ENCODE data around the gene TTLL4. TPM values are rescaled to one million over a fixed set of nuclear protein-coding genes. Genes with fewer than 3 reads are reported as not detected.

TTLL4 gene
- total RNA-seq, 1 donor from 2014 or later: 30.0 TPM

GRCh38 chr2:218745559-218746469 is 35.2 kb downstream of the TTLL4 start:
- no peak for ATAC-seq
- DNase-seq: no peak

GRCh38 chr2:218746470-218746795 is 35.8 kb downstream of the TTLL4 start:
- H3K4me1 ChIP-seq: peaks cover 5% of the 10 kb centered on the region
- ATAC-seq (no peak), DNase-seq (no peak)
- no peaks in the 10 kb centered on the region for H3K9me3 ChIP-seq
- no peaks in the 10 kb centered on the region for H3K27me3 ChIP-seq (ENCODE audit: low read depth)
- no peak overlapping the region for H3K4me3 ChIP-seq
- intact Hi-C loops (cut with DNase I): no loop called here
- TF ChIP-seq, protein P1, sequence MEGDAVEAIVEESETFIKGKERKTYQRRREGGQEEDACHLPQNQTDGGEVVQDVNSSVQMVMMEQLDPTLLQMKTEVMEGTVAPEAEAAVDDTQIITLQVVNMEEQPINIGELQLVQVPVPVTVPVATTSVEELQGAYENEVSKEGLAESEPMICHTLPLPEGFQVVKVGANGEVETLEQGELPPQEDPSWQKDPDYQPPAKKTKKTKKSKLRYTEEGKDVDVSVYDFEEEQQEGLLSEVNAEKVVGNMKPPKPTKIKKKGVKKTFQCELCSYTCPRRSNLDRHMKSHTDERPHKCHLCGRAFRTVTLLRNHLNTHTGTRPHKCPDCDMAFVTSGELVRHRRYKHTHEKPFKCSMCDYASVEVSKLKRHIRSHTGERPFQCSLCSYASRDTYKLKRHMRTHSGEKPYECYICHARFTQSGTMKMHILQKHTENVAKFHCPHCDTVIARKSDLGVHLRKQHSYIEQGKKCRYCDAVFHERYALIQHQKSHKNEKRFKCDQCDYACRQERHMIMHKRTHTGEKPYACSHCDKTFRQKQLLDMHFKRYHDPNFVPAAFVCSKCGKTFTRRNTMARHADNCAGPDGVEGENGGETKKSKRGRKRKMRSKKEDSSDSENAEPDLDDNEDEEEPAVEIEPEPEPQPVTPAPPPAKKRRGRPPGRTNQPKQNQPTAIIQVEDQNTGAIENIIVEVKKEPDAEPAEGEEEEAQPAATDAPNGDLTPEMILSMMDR (IDR thresholded peaks at IDR 0.05): no peak
- H3K36me3 ChIP-seq: peaks cover 65% of the 10 kb centered on the region
- H3K27ac ChIP-seq: no peak overlapping the region

More at GRCh38 chr2:218745559-218746469, 35.2 kb downstream of the TTLL4 start:
- Histone ChIP-seq H3K27ac (no peak overlapping the region), H3K4me1 (peaks cover 5% of the 10 kb centered on the region), H3K27me3 (ENCODE audit: low read depth) (no peaks in the 10 kb centered on the region), H3K4me3 (no peak overlapping the region), H3K9me3 (no peaks in the 10 kb centered on the region), H3K36me3 (peaks cover 65% of the 10 kb centered on the region)
- TF ChIP-seq, protein P1 (IDR thresholded peaks at IDR 0.05): no peak
- intact Hi-C loops (cut with DNase I): no loop called here

DNA sequence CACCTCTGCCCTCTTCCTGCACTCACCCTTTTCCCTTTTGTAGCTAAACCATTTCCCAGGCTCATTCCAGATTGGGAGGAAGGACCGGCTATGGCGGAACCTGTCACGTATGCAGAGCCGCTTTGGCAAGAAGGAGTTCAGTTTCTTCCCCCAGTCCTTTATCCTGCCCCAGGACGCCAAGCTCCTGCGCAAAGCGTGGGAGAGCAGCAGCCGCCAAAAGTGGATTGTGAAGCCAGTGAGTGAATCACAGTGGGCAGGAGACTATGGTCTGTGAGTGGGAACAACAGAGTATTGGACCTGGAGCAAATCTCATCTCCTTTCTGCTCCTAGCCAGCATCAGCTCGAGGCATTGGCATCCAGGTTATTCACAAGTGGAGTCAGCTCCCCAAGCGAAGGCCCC is 36.3 kb downstream of the TTLL4 start:
- Histone ChIP-seq H3K27ac (no peak overlapping the region), H3K36me3 (peaks cover 69% of the 10 kb centered on the region), H3K27me3 (ENCODE audit: low read depth) (no peaks in the 10 kb centered on the region), H3K4me3 (no peak overlapping the region), H3K9me3 (no peaks in the 10 kb centered on the region), H3K4me1 (peaks cover 5% of the 10 kb centered on the region)
- TF ChIP-seq, protein P1 (IDR thresholded peaks at IDR 0.05): no peak
- DNase-seq: no peak
- intact Hi-C loops (cut with DNase I): no loop called here
- ATAC-seq: no peak

DNA sequence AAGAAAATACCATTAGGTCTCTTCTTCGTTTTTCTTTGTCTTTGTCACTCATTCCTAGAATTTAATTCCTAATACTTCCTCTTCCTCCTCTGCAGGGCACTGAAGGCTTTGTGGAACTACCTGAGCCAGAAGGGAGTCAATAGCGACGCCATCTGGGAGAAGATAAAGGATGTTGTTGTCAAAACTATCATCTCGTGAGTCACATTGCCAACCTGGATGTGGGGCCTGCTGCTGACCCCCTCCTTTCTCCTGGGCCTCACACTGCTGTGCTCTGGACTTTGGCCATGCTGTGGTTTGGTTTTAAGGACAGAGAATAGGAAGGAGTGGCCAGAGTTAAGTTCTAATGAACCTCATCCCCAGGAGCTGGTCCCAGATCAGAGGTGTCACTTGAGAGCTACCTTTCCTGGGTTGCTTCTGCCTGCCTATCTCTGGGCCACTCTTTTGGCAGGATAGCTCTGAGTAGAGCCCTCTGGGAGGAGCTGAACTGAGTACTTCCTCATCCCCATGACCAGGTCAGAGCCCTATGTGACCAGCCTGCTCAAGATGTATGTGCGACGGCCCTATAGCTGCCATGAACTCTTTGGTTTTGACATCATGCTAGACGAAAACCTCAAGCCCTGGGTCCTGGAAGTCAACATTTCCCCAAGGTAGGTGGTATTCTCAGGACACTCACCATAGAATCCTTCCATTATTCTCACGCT is 38.3 kb downstream of the TTLL4 start:
- Histone ChIP-seq H3K4me1 (peaks cover 5% of the 10 kb centered on the region), H3K9me3 (no peaks in the 10 kb centered on the region), H3K36me3 (peaks cover 88% of the 10 kb centered on the region), H3K4me3 (no peak overlapping the region), H3K27me3 (ENCODE audit: low read depth) (no peaks in the 10 kb centered on the region), H3K27ac (no peak overlapping the region)
- ATAC-seq (peak; percentile 39 to 40), DNase-seq (no peak)
- intact Hi-C loops (cut with DNase I): no loop called here
- TF ChIP-seq, protein P1 (IDR thresholded peaks at IDR 0.05): no peak

DNA sequence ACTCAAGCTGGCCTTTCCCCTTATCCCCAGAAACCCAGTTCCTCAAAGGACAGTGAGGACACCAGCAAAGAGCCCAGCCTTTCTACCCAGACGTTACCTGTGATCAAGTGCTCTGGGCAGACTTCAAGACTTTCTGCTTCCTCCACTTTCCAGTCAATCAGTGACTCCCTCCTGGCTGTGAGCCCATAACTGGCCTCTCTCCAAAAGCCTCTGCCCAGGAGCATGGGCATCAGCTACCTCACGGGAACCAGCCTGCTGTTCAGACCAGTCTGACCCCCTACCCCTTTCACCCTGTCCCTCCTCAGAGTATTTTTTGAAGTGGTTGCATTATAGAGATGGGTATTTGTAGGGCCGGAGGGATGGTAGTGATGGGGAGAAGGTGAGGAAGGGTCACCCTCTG is 43.6 kb downstream of the TTLL4 start:
- TF ChIP-seq, protein P1 (IDR thresholded peaks at IDR 0.05): no peak
- H3K27ac ChIP-seq: no peak overlapping the region
- H3K27me3 ChIP-seq (ENCODE audit: low read depth): no peaks in the 10 kb centered on the region
- DNase-seq (peak; percentile 57), ATAC-seq (peak; percentile 63 to 70)
- H3K4me1 ChIP-seq: peaks cover 21% of the 10 kb centered on the region
- no peaks in the 10 kb centered on the region for H3K9me3 ChIP-seq
- intact Hi-C loops (cut with DNase I): no loop called here
- H3K36me3 ChIP-seq: peaks cover 60% of the 10 kb centered on the region
- H3K4me3 ChIP-seq: no peak overlapping the region

Measured in lower lobe of right lung (tissue), 2 donors.